ENCODE results near the gene HAUS5. TPM values are rescaled to one million over a fixed set of nuclear protein-coding genes. Genes with fewer than 3 reads are reported as not detected.

HAUS5 gene
- total RNA-seq, 1 donor from 2014 or later: 5.3 TPM

GRCh38 chr19:35563207-35563829, 49.2 kb upstream of the HAUS5 start, which contains the start of gene ATP4A:
Gene ATP4A, minus strand, starts transcription at chr19:35563658. Its CDS starts 29 bp downstream, at chr19:35563629.
- H3K27me3 ChIP-seq (ENCODE audit: insufficient read depth, low read length): peaks cover 11% of the 10 kb centered on the region
- no peak within 1 kb of the TSS for H2AFZ ChIP-seq (ENCODE audit: low read depth, low read length)
- H3K4me1 Mint-ChIP-seq (ENCODE audit: low read depth, unreplicated experiment): no peaks in the 10 kb centered on the region
- DNase-seq (ENCODE audit: low read depth): no peak
- no peak within 1 kb of the TSS for H3K4me3 Mint-ChIP-seq (ENCODE audit: unreplicated experiment)
- no peaks in the 10 kb centered on the region for H3K36me3 ChIP-seq (ENCODE audit: insufficient read depth, low read length)
- TF ChIP-seq EZH2 (IDR thresholded peaks at IDR 0.05; ENCODE audit: insufficient read depth, low read length) (no peak), CTCF (IDR thresholded peaks at IDR 0.05; ENCODE audit: insufficient read depth, low read depth, low read length) (no peak)
- H3K4me1 ChIP-seq (ENCODE audit: insufficient read depth, low read length): no peaks in the 10 kb centered on the region
- no peak within 1 kb of the TSS for H3K27ac Mint-ChIP-seq (ENCODE audit: unreplicated experiment)
- H3K4me2 ChIP-seq (ENCODE audit: low read length): no peak within 1 kb of the TSS
- no peak within 1 kb of the TSS for H3K4me3 ChIP-seq (ENCODE audit: insufficient read depth, low read depth, low read length)
- peaks cover 51% of the 10 kb centered on the region for H3K27me3 Mint-ChIP-seq (ENCODE audit: low read depth, unreplicated experiment)
- H3K27ac ChIP-seq (ENCODE audit: low read depth, low read length): no peak within 1 kb of the TSS
- H3K9ac ChIP-seq (ENCODE audit: low read length): no peak within 1 kb of the TSS
- no peaks in the 10 kb centered on the region for H3K9me3 ChIP-seq (ENCODE audit: insufficient read depth, low read depth, low read length)
- H3K9me3 Mint-ChIP-seq (ENCODE audit: unreplicated experiment): no peaks in the 10 kb centered on the region
- no peaks in the 10 kb centered on the region for H3K36me3 Mint-ChIP-seq (ENCODE audit: low read depth, unreplicated experiment)
- no peaks in the 10 kb centered on the region for H3K79me2 ChIP-seq (ENCODE audit: insufficient read depth, low read length)
- no peaks in the 10 kb centered on the region for H4K20me1 ChIP-seq (ENCODE audit: insufficient read depth, low read length)
- no peak for FAIRE-seq

GRCh38 chr19:35565016-35565856, 47.3 kb upstream of the HAUS5 start:
- Mint-ChIP-seq H3K9me3 (ENCODE audit: unreplicated experiment) (no peaks in the 10 kb centered on the region), H3K4me1 (ENCODE audit: low read depth, unreplicated experiment) (no peaks in the 10 kb centered on the region), H3K27me3 (ENCODE audit: low read depth, unreplicated experiment) (peaks cover 42% of the 10 kb centered on the region), H3K36me3 (ENCODE audit: low read depth, unreplicated experiment) (no peaks in the 10 kb centered on the region), H3K4me3 (ENCODE audit: unreplicated experiment) (no peak overlapping the region), H3K27ac (ENCODE audit: unreplicated experiment) (no peak overlapping the region)
- Histone ChIP-seq H3K4me1 (ENCODE audit: insufficient read depth, low read length) (no peaks in the 10 kb centered on the region), H3K27ac (ENCODE audit: low read depth, low read length) (no peak overlapping the region), H4K20me1 (ENCODE audit: insufficient read depth, low read length) (no peaks in the 10 kb centered on the region), H3K4me3 (ENCODE audit: insufficient read depth, low read depth, low read length) (no peak overlapping the region), H3K36me3 (ENCODE audit: insufficient read depth, low read length) (no peaks in the 10 kb centered on the region), H2AFZ (ENCODE audit: low read depth, low read length) (no peak overlapping the region), H3K9ac (ENCODE audit: low read length) (no peak overlapping the region), H3K79me2 (ENCODE audit: insufficient read depth, low read length) (no peaks in the 10 kb centered on the region), H3K27me3 (ENCODE audit: insufficient read depth, low read length) (peaks cover 2% of the 10 kb centered on the region), H3K9me3 (ENCODE audit: insufficient read depth, low read depth, low read length) (no peaks in the 10 kb centered on the region), H3K4me2 (ENCODE audit: low read length) (no peak overlapping the region)
- DNase-seq (ENCODE audit: low read depth) (no peak), FAIRE-seq (no peak)
- TF ChIP-seq EZH2 (IDR thresholded peaks at IDR 0.05; ENCODE audit: insufficient read depth, low read length): no peak
- no peak for TF ChIP-seq CTCF (IDR thresholded peaks at IDR 0.05; ENCODE audit: insufficient read depth, low read depth, low read length)

Data from astrocyte (in vitro differentiated cells and primary cell).